Measurements from ENCODE around the gene TBC1D7.

Gene TBC1D7

GRCh38 chr6:13300643-13301590 is 27.4 kb downstream of the TBC1D7 start:
- H3K4me3 ChIP-seq (ENCODE audit: low read length), result no peak overlapping the region
- no peak for DNase-seq (ENCODE audit: low read depth, low spot score)

- no peak overlapping the region for H3K4me3 ChIP-seq (ENCODE audit: low read length)
- no peak for DNase-seq (ENCODE audit: low read depth, low spot score)
These were observed 28.4 kb downstream of the TBC1D7 start for GRCh38 chr6:13299918-13300317.

GRCh38 chr6:13299403-13299821 is 28.9 kb downstream of the TBC1D7 start:
- no peak for DNase-seq (ENCODE audit: low read depth, low spot score)
- no peak overlapping the region for H3K4me3 ChIP-seq (ENCODE audit: low read length)

- H3K4me3 ChIP-seq (ENCODE audit: low read length), result no peak overlapping the region
- no peak for DNase-seq (ENCODE audit: low read depth, low spot score)
These were observed 29.9 kb downstream of the TBC1D7 start for GRCh38 chr6:13298446-13298845.

GRCh38 chr6:13297391-13297790 is 30.9 kb downstream of the TBC1D7 start:
- no peak overlapping the region for H3K4me3 ChIP-seq (ENCODE audit: low read length)
- DNase-seq (ENCODE audit: low read depth, low spot score), result no peak

GRCh38 chr6:13296536-13296997 is 31.8 kb downstream of the TBC1D7 start:
- H3K4me3 ChIP-seq (ENCODE audit: low read length), result no peak overlapping the region
- DNase-seq (ENCODE audit: low read depth, low spot score), result no peak

- no peak overlapping the region for H3K4me3 ChIP-seq (ENCODE audit: low read length)
- DNase-seq (ENCODE audit: low read depth, low spot score), result no peak
These were observed 32.8 kb downstream of the TBC1D7 start for GRCh38 chr6:13295576-13295975.

- H3K4me3 ChIP-seq (ENCODE audit: low read length), result no peak overlapping the region
- DNase-seq (ENCODE audit: low read depth, low spot score), result no peak
These were observed 33.8 kb downstream of the TBC1D7 start for GRCh38 chr6:13294499-13295069.

GRCh38 chr6:13292774-13293173 is 35.6 kb downstream of the TBC1D7 start:
- H3K4me3 ChIP-seq (ENCODE audit: low read length), result no peak overlapping the region
- DNase-seq (ENCODE audit: low read depth, low spot score), result no peak

- no peak for DNase-seq (ENCODE audit: low read depth, low spot score)
- H3K4me3 ChIP-seq (ENCODE audit: low read length), result no peak overlapping the region
These were observed 38.0 kb downstream of the TBC1D7 start for GRCh38 chr6:13290335-13290734.

GRCh38 chr6:13289789-13290318 is 38.5 kb downstream of the TBC1D7 start:
- H3K4me3 ChIP-seq (ENCODE audit: low read length), result no peak overlapping the region

GRCh38 chr6:13288969-13289391 is 39.4 kb downstream of the TBC1D7 start:
- H3K4me3 ChIP-seq (ENCODE audit: low read length), result no peak overlapping the region
- no peak for DNase-seq (ENCODE audit: low read depth, low spot score)

More at GRCh38 chr6:13289789-13290318, 38.5 kb downstream of the TBC1D7 start:
- no peak for DNase-seq (ENCODE audit: low read depth, low spot score)

- DNase-seq (ENCODE audit: low read depth, low spot score), result no peak
- H3K4me3 ChIP-seq (ENCODE audit: low read length), result no peak overlapping the region
These were observed 39.9 kb downstream of the TBC1D7 start for GRCh38 chr6:13288481-13288880.

- no peak for DNase-seq (ENCODE audit: low read depth, low spot score)
- no peak overlapping the region for H3K4me3 ChIP-seq (ENCODE audit: low read length)
These were observed 41.2 kb downstream of the TBC1D7 start for GRCh38 chr6:13287104-13287503.

GRCh38 chr6:13286181-13286580 is 42.2 kb downstream of the TBC1D7 start:
- DNase-seq (ENCODE audit: low read depth, low spot score), result no peak

GRCh38 chr6:13285705-13286104 is 42.6 kb downstream of the TBC1D7 start:
- no peak for DNase-seq (ENCODE audit: low read depth, low spot score)
- no peak overlapping the region for H3K4me3 ChIP-seq (ENCODE audit: low read length)

More at GRCh38 chr6:13286181-13286580, 42.2 kb downstream of the TBC1D7 start:
- H3K4me3 ChIP-seq (ENCODE audit: low read length), result no peak overlapping the region

- DNase-seq (ENCODE audit: low read depth, low spot score), result no peak
- H3K4me3 ChIP-seq (ENCODE audit: low read length), result no peak overlapping the region
These were observed 43.7 kb downstream of the TBC1D7 start for GRCh38 chr6:13284646-13285045.

- H3K4me3 ChIP-seq (ENCODE audit: low read length), result no peak overlapping the region
- no peak for DNase-seq (ENCODE audit: low read depth, low spot score)
These were observed 45.0 kb downstream of the TBC1D7 start for GRCh38 chr6:13283331-13283730.

GRCh38 chr6:13282393-13283069 is 45.8 kb downstream of the TBC1D7 start:
- H3K4me3 ChIP-seq (ENCODE audit: low read length), result no peak overlapping the region
- DNase-seq (ENCODE audit: low read depth, low spot score), result no peak

- DNase-seq (ENCODE audit: low read depth, low spot score), result no peak
- H3K4me3 ChIP-seq (ENCODE audit: low read length), result no peak overlapping the region
These were observed 46.7 kb downstream of the TBC1D7 start for GRCh38 chr6:13281686-13282085.

Measured in Jurkat, Clone E6-1 (cell line).